ENCODE results near the gene ELK1.
"Not testable (repeated sequence)": the region's sequence is repeated elsewhere in the genome, so short reads cannot be mapped to it uniquely, and the experiment has no call there.

Gene ELK1

DNA sequence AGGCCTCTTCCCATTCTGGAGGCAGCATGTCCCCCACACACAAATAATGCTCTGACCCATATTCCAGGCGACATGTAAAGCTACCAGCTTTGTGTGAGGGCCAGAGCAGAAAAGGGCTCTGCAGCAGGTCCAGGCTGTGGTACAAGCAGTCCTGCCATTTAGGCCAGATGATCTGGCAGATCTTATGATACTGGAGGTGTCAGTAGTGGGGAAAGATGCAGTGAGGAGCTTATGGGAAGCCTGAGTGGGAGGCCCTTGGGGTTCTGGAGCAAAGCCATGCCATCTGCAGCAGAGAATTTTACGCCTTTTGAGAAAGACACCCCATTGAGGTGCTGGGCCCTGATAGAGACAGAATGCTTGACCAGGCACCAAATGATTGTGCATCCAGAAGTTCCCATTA is 38.4 kb downstream of the ELK1 start:
- no peak for DNase-seq (ENCODE audit: low read depth in 2 of 2)

DNA sequence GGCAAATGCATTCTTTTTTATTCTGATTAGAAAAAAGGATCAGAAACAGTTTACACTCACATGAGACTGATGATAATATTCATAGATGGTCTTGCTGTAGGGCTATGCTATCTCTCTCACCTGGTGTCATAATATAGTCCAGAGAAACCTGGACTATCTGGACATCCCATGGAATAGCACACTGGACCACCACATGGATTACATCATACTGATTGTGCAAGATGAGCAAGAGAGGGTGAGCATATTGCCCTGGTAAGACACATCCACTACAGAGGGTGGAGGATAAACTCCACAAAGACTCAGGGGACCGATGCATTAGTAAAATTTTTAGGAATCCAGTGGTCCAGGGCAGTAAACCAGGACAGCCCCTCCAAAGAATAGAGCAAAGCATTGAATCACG is 38.9 kb downstream of the ELK1 start:
- DNase-seq (ENCODE audit: low read depth in 2 of 2): no peak

DNA sequence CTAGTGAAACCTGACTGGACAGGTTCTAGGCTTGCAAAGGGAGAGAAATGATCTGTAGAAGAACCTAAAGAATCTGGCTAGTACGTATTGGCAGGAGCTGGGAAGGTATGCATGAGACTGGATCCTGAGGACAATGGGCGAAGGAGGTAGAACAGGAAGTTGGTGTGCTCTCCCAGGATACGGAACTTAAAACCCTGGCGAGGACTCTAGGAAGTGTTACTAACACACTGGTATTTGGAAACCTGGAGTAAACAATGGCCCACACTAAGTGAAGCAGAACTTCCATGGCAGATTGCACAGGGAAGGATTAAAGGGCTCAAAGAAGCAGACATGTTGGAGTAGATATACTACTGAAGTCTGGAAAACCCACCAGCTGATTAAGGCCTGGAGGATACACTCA is 39.9 kb downstream of the ELK1 start:
- DNase-seq (ENCODE audit: low read depth in 2 of 2): no peak

DNA sequence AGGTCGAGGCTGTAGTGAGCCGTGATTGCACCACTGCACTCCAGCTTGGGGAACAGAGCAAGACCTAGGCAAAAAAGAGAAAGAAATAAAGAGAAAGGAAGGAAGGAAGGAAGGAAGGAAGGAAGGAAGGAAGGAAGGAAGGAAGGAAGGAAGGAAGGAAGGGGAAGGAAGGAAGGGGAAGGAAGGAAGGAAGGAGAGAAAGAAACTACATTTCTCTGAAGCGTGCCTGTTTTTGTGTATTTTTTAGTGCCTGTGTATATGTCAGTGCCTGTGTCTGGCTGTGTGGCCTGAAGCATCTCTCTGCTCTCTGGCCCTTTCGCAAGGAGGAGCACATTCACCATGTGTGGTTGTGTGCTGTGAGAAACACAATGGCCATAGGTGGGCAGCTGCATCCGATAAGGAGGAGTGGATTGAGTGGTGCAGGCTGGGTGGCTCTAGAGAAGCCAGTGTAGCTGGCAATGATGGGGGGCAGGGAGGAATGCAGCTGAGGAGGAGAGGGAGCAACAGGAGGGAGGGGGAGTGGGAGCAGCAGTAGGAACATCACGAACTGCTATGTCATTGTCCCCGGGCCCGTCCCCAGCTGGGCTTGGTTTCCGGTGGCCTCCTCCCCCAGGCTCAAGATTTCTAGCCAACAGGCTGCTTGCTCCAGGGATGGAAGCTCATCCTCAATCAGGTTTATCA is 42.1 kb downstream of the ELK1 start:
- DNase-seq (ENCODE audit: low read depth in 2 of 2): no peak

DNA sequence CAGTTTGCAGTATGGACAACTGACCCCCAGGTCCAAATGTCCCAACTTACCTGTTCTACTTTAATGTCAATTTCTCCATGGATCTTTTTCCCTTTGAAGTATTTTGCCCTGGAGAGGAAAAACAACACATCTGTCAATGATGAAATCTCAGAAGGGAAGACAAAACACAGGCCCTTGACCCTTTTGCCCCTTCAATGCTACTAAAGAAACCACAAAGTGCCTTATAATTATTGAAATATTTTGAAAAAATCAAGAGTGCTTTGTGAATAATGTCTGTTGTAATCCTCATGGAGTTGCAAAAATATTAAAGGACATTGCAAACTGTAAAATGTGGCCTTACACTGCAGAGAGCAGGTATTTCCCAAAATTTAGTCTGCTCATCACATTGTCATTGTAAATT is 43.3 kb downstream of the ELK1 start:
- no peak for DNase-seq (ENCODE audit: low read depth in 2 of 2)

DNA sequence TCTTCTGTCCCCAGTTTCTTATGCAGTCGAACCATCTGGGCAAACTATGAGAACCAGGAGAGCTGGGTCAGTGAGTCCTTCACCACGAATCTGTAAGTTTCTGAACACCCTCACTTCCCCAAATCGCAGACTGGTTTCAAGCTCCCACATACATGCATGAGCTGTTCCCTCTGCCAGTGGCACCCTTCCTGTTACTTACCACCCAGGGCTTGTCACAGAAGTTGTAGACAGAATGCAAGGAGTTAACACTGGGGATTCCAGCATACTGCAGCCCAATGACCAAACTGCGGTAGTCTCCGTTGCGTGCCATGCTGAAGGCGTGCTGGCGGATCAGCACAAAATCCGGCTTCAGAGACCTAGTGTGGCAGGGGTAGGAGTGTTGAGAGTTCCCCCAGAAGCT is 45.3 kb downstream of the ELK1 start:
- DNase-seq (ENCODE audit: low read depth in 2 of 2): no peak

DNA sequence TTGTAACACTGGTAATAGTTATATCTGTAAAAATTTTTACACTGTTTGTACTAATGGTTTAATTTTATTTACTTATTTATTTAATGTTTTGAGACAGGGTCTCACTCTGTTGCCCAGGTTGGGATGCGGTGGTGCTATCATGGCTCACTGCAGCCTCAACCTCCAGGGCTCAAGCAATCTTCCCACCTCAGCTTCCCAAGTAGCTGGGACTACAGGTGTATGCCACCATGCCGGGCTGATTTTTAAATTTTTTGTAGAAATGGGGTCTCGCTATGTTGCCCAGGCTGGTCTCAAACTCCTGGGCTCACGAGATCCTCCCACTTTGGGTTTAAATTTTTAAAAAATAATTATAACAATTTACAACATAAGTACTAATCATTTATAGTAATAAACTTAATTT is 47.2 kb downstream of the ELK1 start:
- DNase-seq (ENCODE audit: low read depth in 2 of 2): not testable (repeated sequence)

DNA sequence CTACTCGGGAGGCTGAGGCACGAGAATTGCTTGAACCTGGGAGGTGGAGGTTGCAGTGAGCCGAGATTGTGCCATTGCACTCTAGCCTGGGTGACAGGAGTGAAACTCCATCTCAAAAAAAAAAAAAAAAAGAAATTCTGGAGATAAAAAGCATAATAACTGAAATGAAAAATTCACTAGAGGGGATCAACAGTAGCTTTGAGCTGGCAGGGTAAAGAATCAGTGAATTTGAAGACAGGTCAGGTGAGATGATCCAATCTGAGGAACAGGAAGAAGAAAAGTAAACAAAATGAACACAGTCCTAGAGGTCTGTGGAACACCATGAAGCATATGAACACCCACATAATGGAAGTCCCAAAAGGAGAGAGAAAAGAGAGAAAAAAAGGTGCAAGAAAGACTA is 53.1 kb downstream of the ELK1 start:
- no peak for DNase-seq (ENCODE audit: low read depth in 2 of 2)

DNA sequence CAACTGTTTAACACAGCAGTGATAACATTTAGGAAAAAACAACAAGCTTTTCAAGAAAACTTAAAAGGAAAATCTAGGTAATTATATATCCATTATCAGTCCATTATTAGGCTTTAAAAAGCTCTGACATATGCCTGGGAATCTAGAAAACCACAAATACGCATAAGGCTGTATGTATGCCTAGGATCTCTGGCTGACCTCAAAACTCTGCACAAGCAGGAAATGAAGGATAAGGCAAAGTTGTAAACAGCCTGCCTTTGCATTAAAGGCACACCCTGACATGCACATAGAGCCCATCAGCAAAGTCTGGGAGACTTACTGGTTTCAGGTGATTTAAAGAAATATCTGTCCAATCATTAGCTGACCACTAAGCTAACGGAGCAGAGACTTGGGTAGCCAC is 54.1 kb downstream of the ELK1 start:
- no peak for DNase-seq (ENCODE audit: low read depth in 2 of 2)

DNA sequence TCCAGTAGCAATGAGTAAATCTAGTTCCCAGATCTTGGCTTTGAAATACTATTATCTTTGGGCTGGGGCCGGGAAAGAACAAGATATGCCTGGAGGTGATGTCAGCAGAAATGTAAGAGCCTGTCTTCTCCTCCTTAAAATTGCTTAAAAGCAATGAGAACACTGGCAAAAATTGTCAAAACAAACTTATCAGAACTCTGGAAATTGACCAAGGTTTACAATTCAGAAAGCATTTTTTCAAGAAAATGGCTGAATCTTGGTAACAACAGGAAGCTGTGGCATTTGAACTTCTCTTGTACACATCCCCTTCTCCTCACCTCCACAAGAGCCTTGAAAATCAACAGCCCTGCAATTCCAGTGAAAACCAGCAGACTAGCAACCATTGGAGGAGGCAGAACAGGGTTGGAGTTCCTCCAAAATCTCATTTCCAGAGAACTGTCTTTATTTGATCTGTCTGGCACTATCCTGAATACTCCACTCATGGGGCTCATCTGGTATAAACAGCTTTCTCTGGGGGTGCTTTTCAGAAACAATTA is 54.6 kb downstream of the ELK1 start:
- no peak for DNase-seq (ENCODE audit: low read depth in 2 of 2)

DNA sequence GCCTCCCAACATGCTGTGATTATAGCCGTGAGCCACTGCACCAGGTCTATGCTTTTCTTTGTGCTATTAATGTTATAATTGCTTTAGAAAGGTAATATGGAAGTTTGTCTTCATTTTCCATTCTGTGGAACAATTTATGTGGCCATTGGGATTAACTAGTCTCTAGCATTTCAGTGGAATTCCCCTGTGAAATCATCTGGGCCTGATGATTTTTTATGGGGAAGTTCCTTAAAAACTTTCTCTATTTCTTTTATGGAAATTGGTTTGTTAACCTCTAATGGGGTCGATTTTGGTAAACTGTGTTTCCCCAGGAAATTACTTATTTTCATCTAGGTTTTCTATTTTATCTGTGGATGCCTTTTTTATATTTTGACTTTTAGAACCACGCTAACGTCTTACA is 56.8 kb downstream of the ELK1 start:
- DNase-seq (ENCODE audit: low read depth in 2 of 2): no peak

DNA sequence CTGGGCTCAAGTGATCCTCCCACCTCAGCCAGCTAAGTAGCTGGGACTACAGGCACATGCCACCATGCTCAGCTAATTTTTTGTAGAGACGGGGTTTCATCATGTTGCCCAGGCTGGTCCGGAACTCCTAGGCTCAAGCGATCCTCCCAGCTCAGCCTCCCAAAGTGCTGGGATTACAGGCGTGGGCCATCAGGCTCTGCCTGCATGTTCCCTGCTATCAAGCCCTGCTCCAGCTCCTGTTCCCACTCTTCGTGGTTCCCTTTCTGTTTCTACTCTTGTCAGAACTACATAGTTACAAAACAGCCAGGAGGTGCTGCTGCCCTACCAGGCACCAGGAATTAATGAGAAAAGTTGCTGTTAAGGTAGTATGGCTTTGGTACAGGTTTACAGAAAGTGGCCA is 59.4 kb downstream of the ELK1 start:
- no peak for DNase-seq (ENCODE audit: low read depth in 2 of 2)

DNA sequence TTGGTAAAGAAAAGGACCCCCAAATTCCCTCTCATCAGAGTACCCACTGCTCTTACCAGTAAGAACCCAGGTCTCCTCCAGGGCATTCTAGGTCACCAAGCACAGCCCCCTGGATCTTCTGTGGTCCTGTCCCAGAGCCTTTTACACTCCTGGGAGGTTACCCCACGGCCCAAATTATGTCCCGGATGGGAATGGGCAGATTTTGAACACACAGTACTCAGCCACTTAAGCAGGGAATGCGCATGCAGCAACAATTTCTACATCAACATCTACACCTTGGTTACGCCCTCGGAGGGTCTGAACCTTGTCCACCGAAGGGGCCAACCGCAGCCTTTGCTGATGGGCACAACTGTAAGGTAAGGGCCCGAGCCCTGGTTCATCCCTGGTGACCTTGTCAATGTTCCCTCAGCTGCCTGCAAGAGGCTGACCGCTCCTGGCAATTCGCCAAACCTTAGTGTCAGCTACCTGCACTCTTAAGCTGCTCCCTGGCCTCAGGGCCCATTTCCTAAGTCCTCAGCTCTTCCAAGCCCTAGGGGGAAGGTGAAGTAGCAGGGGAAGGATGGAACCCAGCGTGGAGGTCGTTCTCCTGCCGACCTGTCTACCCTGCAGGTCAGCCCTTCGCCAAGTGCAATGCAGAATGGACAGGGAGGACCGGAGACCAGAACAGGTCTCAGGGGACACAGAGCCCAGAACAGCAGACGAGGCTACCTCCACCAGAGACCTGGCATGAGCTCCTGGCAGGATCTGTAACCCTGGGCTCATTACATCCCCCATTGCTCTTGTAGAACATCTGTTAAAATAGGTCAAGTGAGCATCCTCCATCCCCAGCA is 62.2 kb downstream of the ELK1 start:
- DNase-seq (ENCODE audit: low read depth in 2 of 2): no peak

DNA sequence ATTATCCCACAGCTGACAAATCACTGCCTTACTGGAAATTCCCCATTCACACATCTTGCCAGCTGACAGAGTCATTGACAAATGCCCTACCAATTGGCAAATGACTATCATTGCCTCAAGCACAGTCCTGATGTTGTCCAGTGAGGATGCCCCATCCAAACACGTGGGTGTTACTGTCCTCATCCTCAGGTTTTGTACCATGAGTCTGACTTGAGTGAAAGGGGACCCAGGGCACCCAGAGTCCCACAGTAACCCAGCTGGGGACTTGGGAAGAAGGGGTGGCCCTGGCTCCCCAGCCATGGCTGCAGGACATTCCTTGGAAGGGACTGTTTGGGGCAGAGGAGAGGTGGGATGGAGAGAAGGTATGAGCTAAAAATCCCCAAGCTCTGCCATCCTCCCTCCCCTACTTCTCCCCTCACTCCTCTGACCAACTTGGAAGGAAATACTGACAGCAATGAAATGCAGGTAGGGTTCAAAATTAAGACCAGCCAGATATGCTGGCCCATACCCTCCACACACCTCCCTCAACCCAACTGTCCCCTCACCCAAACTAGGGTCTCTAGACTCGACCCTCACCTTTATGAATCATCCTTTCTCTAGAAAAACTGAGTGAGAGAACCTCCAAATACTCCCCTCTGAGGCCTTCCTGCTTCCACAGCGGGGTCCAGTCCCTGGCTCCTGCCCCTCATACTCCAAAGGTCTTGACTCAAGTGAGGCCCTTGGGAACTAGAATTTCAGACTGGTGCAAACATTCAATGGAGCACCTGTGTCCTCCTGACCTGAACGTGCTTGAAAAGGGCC is 63.1 kb downstream of the ELK1 start:
- DNase-seq (ENCODE audit: low read depth in 2 of 2): no peak

DNA sequence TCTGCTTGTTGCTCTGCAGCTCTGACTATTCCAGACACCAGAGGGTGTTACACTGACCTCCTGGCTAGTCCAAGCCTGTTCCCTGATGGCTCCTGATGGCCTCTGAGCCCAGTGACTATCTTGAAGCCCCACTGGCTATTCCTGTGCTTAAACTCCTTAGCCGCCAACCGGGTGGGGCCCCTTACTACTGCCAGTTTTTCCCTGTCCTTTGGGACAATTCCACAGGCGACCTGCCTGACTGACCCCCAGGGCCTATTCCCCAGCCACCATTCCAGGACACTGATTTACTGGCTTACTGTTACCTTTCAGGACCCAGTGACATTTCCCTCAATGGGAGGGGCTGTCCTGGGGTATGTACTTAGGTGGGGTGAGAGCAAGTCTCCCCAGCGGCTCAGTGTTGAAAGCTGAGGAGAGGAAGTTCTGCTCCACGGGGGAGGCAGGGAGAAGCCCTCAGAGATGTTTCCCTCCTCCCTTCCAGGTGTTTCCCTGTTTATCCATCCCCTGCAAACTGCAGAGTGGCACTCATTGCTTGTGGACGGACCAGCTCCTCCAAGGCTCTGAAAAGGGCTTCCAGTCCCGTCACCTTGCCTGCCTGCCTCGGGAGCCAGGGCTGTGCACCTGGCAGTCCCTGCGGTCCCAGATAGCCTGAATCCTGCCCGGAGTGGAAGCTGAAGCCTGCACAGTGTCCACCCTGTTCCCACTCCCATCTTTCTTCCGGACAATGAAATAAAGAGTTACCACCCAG is 64.1 kb downstream of the ELK1 start:
- DNase-seq (ENCODE audit: low read depth in 2 of 2): no peak

Measured in stimulated activated CD4-positive, alpha-beta T cell treated with anti-CD3 and anti-CD28 coated beads, Interleukin-1b, Interleukin-23, amount 100 ng/mL, for 4 hours (primary cell).